IMR-90 (cell line): ENCODE measurements around the gene PLA2G3. TPM values are rescaled to one million over a fixed set of nuclear protein-coding genes. Genes with fewer than 3 reads are reported as not detected.
A peak's percentile ranks its signal among the peaks of the same experiment; 100 is the strongest.

Experiments used
- ATAC-seq: fragments of 200-7000 bp; cut with Tn5 transposase; 2 replicates; pipeline ENCODE4 v1.9.1; 2020; ENCODE audit warnings: low read depth, mild to moderate bottlenecking, moderate library complexity
- BruUV-seq: library from RNA; stranded (reverse); fragments of 400-500 nt; replicated peaks from 2 replicates; lab custom pipeline; 2021; lab: Mats Ljungman, UMichigan
- CTCF ChIA-PET: fragments of 300-600 bp; formaldehyde crosslinking; extraction: SDS; loops from one replicate; lab custom pipeline; 2021; ENCODE audit warnings: antibody characterized with exemption; lab: Yijun Ruan, JAX
- POLR2A ChIA-PET: fragments of 300-600 bp; sonication (Branson Sonifier 250); formaldehyde crosslinking; loops from one replicate; lab custom pipeline; 2022; ENCODE audit warnings: antibody characterized with exemption; ENCODE audit not compliant: unreplicated experiment; lab: Charles Lee
- DNase-seq: peaks from one replicate; pipeline ENCODE4 v3.0.0; 2013
- H2AFZ ChIP-seq: replicated peaks from 2 replicates; pipeline ENCODE3; 2013; ENCODE audit warnings: low read length, mild to moderate bottlenecking; ENCODE audit not compliant: poor library complexity
- H2AK5ac ChIP-seq: 2 replicates; pipeline ENCODE4 v1.6.1; 2013; ENCODE audit warnings: low read depth, low read length, inconsistent platforms
- H2AK9ac ChIP-seq: replicated peaks from 2 replicates; pipeline ENCODE3; 2013; ENCODE audit warnings: mild to moderate bottlenecking, low read depth, low read length, moderate library complexity; ENCODE audit not compliant: poor library complexity
- H2BK120ac ChIP-seq: 2 replicates; pipeline ENCODE4 v1.6.1; 2013; ENCODE audit warnings: low read depth, low read length, inconsistent platforms
- H2BK15ac ChIP-seq: 3 replicates; pipeline ENCODE4 v1.6.1; 2013; ENCODE audit warnings: low read depth, low read length, inconsistent platforms
- H2BK20ac ChIP-seq: 2 replicates; pipeline ENCODE4 v1.6.1; 2013; ENCODE audit warnings: low read depth, mild to moderate bottlenecking, inconsistent platforms, low read length, moderate library complexity
- H2BK5ac ChIP-seq: 2 replicates; pipeline ENCODE4 v1.6.1; 2013; ENCODE audit warnings: mild to moderate bottlenecking, low read depth, low read length, inconsistent platforms; ENCODE audit not compliant: poor library complexity, severe bottlenecking
- H3K14ac ChIP-seq: replicated peaks from 2 replicates; pipeline ENCODE4 v1.6.1; 2013; ENCODE audit warnings: low read depth, low read length, inconsistent platforms
- H3K18ac ChIP-seq: 2 replicates; pipeline ENCODE4 v1.6.1; 2013; ENCODE audit warnings: low read depth, low read length, control low read depth
- H3K23ac ChIP-seq: 2 replicates; pipeline ENCODE4 v1.6.1; 2013; ENCODE audit warnings: low read depth, low read length, inconsistent platforms
- H3K27ac ChIP-seq: 2 replicates; pipeline ENCODE4 v1.5.1; 2013; ENCODE audit warnings: mild to moderate bottlenecking, control low read depth, low read length; ENCODE audit not compliant: insufficient read depth
- H3K27me3 ChIP-seq: 2 replicates; pipeline ENCODE4 v1.6.1; 2013; ENCODE audit warnings: low read length; ENCODE audit not compliant: control insufficient read depth, insufficient read depth
- H3K36me3 ChIP-seq: 2 replicates; pipeline ENCODE4 v1.6.1; 2013; ENCODE audit warnings: low read length, mixed read lengths; ENCODE audit not compliant: control insufficient read depth, insufficient read depth
- H3K4ac ChIP-seq: 2 replicates; pipeline ENCODE4 v1.6.1; 2013; ENCODE audit warnings: low read depth, low read length, inconsistent platforms
- H3K4me1 ChIP-seq: 2 replicates; pipeline ENCODE4 v1.6.1; 2013; ENCODE audit warnings: low read length, mixed read lengths; ENCODE audit not compliant: control insufficient read depth, insufficient read depth
- H3K4me2 ChIP-seq: 2 replicates; pipeline ENCODE4 v1.6.1; 2013; ENCODE audit warnings: low read depth, mild to moderate bottlenecking, control low read depth, low read length, moderate library complexity
- H3K4me3 ChIP-seq: 2 replicates; pipeline ENCODE4 v1.5.1; 2013; ENCODE audit warnings: low read depth, mild to moderate bottlenecking, control low read depth, low read length, moderate library complexity; ENCODE audit not compliant: insufficient read depth
- H3K56ac ChIP-seq: 2 replicates; pipeline ENCODE4 v1.6.1; 2013; ENCODE audit warnings: low read length, inconsistent platforms; ENCODE audit not compliant: insufficient read depth; ENCODE audit errors: extremely low read depth
- H3K79me1 ChIP-seq, 2 experiments: 2 replicates each; pipeline ENCODE4 v1.6.1; 2013; ENCODE audit warnings: low read length in 2 of 2, inconsistent platforms in 1 of 2, low read depth in 1 of 2
- H3K9ac ChIP-seq: 2 replicates; pipeline ENCODE4 v1.6.1; 2013; ENCODE audit warnings: low read depth, low read length, control low read depth
- H3K9me1 ChIP-seq: 2 replicates; pipeline ENCODE4 v1.6.1; 2013; ENCODE audit warnings: low read length, inconsistent platforms; ENCODE audit not compliant: insufficient read depth
- H3K9me3 ChIP-seq: 2 replicates; pipeline ENCODE4 v1.6.1; 2013; ENCODE audit warnings: low read length; ENCODE audit not compliant: control insufficient read depth, insufficient read depth
- H4K20me1 ChIP-seq: 2 replicates; pipeline ENCODE4 v1.6.1; 2013; ENCODE audit warnings: low read length, inconsistent platforms; ENCODE audit not compliant: insufficient read depth
- H4K5ac ChIP-seq: 2 replicates; pipeline ENCODE4 v1.6.1; 2013; ENCODE audit warnings: mild to moderate bottlenecking, low read depth, low read length, control low read depth
- H4K8ac ChIP-seq, 2 experiments: 2 replicates each; pipeline ENCODE4 v1.6.1; 2013; ENCODE audit warnings: low read depth in 2 of 2, low read length in 2 of 2, control low read depth in 1 of 2, inconsistent platforms in 1 of 2
- H4K91ac ChIP-seq: 2 replicates; pipeline ENCODE4 v1.6.1; 2013; ENCODE audit warnings: low read depth, low read length, inconsistent platforms; ENCODE audit not compliant: insufficient read depth
- BHLHE40 ChIP-seq: fragments of 150-350 bp; IDR thresholded peaks from 2 replicates; pipeline ENCODE4 v1.6.1; 2016; ENCODE audit warnings: mild to moderate bottlenecking, low read depth, low read length
- CEBPB ChIP-seq: IDR thresholded peaks from 2 replicates; pipeline ENCODE4 v1.6.1; 2012; ENCODE audit warnings: low read depth, low read length, improper control_type of control experiment
- CHD1 ChIP-seq: IDR thresholded peaks from 2 replicates; pipeline ENCODE4 v1.6.1; 2012; ENCODE audit warnings: low read depth, low read length, improper control_type of control experiment
- FOS ChIP-seq: fragments of 150-350 bp; IDR thresholded peaks from 2 replicates; pipeline ENCODE4 v1.6.1; 2016; ENCODE audit warnings: low read depth, low read length
- MAFK ChIP-seq: IDR thresholded peaks from 2 replicates; pipeline ENCODE4 v1.6.1; 2012; ENCODE audit warnings: low read depth, low read length, improper control_type of control experiment
- MXI1 ChIP-seq: IDR thresholded peaks from 2 replicates; pipeline ENCODE4 v1.6.1; 2012; ENCODE audit warnings: low read depth, mild to moderate bottlenecking, low read length, moderate library complexity, borderline replicate concordance
- NFE2L2 ChIP-seq: fragments of 150-350 bp; IDR thresholded peaks from 2 replicates; pipeline ENCODE4 v1.6.1; 2016; ENCODE audit warnings: low read depth, mild to moderate bottlenecking, low read length
- POLR2A ChIP-seq: IDR thresholded peaks from 2 replicates; pipeline ENCODE4 v1.6.1; 2012; ENCODE audit warnings: mild to moderate bottlenecking, low read depth, low read length
- RAD21 ChIP-seq: IDR thresholded peaks from 2 replicates; pipeline ENCODE4 v1.6.1; 2012; ENCODE audit warnings: low read length, improper control_type of control experiment
- RFX5 ChIP-seq: IDR thresholded peaks from 2 replicates; pipeline ENCODE4 v1.8.0; 2012; ENCODE audit warnings: low read depth, mild to moderate bottlenecking, low read length, moderate library complexity
- SMC3 ChIP-seq: fragments of 150-350 bp; IDR thresholded peaks from 2 replicates; pipeline ENCODE4 v1.6.1; 2016; ENCODE audit warnings: low read depth, mild to moderate bottlenecking, antibody characterized with exemption, low read length, moderate library complexity
- WGBS, 2 experiments: methylation state at CpG; one replicate each; pipeline versions ENCODE4 v1.1.5 to v1.1.7; 2013; ENCODE audit warnings: missing lambda C conversion rate in 2 of 2; ENCODE audit not compliant: insufficient read length in 1 of 2; ENCODE audit errors: extremely low coverage in 2 of 2; 5-methylcytosine and 5-hydroxymethylcytosine counted together
- dilution Hi-C: fragments of 300-500 bp; cut with HindIII; formaldehyde crosslinking; loops from one replicate; pipeline ENCODE4 v1.14.3; 2018; ENCODE audit warnings: low sequenced_read_pairs; ENCODE audit not compliant: unreplicated experiment
- in situ Hi-C: fragments of 300-500 bp; cut with MboI; formaldehyde crosslinking; loops from 3 replicates; pipeline ENCODE4 v1.14.3; 2019; ENCODE audit warnings: low sequenced_read_pairs, inconsistent platforms, mixed read lengths
- intact Hi-C: fragments of 100-400 bp; cut with micrococcal nuclease; formaldehyde crosslinking; loops from 2 replicates; pipeline ENCODE4 v1.10.0; 2022
- polyA plus RNA-seq, 3 experiments: library from polyadenylated mRNA; depleted of rRNA; stranded (reverse); fragments of >200 nt; gene quantifications; 2 replicates each; pipeline ENCODE4 v1.2.3, GENCODE V29; 2012; ENCODE audit warnings: low replicate concordance in 1 of 3
- total RNA-seq: library from RNA; depleted of rRNA; stranded (reverse); fragments of >200 nt; gene quantifications from 2 replicates; pipeline ENCODE4 v1.2.3, GENCODE V29; 2012
- TF ChIP-seq, protein P1 (sequence below): conservative IDR thresholded peaks from 2 replicates; pipeline ENCODE4 v1.5.1; 2012; ENCODE audit warnings: mild to moderate bottlenecking, low read depth, low read length, improper control_type of control experiment
- TF ChIP-seq, protein P2 (sequence below): fragments of 150-350 bp; IDR thresholded peaks from 2 replicates; pipeline ENCODE4 v1.6.1; 2017; ENCODE audit warnings: mild to moderate bottlenecking, antibody characterized with exemption, low read length, low read depth

The PLA2G3 gene
- total and polyA plus RNA-seq, 2 of the 4 experiments (the other 2 are of a cell fraction), result under 0.01 to 0.12 TPM

DNA sequence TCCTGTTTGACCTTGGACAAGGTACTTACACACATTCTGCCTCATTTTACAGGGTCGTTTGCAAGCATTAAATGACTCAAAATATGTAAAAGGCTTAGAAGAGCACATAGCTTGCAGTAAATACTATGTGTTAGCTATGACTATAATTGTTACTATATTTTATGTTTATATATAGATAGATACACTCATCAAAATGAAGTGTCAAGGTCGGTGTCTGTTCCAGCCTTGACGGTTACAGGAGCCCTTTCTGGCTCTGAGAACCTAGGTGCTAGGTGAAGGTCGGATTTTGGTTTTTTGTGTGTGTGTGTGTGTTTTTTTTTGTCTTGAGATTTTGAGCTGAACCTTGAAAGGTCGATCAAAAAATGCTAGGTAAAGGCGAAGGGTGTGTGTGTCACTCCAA is 47.3 kb upstream of the PLA2G3 start:
- ChIA-PET POLR2A (interaction anchor here (0.7 kb wide), 1 partner anchor 80 kb away, joined by 4 read pairs; the partner anchor contains the start of gene SELENOM), CTCF (interaction anchor here (1.3 kb wide), 1 partner anchor 10 kb away, joined by 4 read pairs; no protein-coding TSS in a partner anchor)

More for the DNA sequence above, 47.3 kb upstream of the PLA2G3 start:
- H2AK5ac ChIP-seq, result no peak overlapping the region; the same call in 1 of the 2 replicates
- no peak overlapping the region for H3K56ac ChIP-seq
- no peak overlapping the region for H4K5ac ChIP-seq
- no peak overlapping the region for H3K4me2 ChIP-seq
- no peak overlapping the region for H3K14ac ChIP-seq
- in situ Hi-C loops (no loop called here), dilution Hi-C loops (no loop called here), intact Hi-C loops (no loop called here)
- no peaks in the 10 kb centered on the region for H3K27me3 ChIP-seq
- no peak overlapping the region for H2BK20ac ChIP-seq
- H3K9ac ChIP-seq, result no peak overlapping the region
- no peak overlapping the region for H3K18ac ChIP-seq
- ATAC-seq, result no peak
- no peak overlapping the region for H3K4me3 ChIP-seq
- 100% methylated on average over 1 of the region's 6 CpGs; no CpG with 5 or more reads in 1 of the 2 experiments for WGBS, 2 experiments
- H3K4me1 ChIP-seq, result peaks cover 5% of the 10 kb centered on the region
- peaks cover 18% of the 10 kb centered on the region for H3K9me1 ChIP-seq
- H2BK120ac ChIP-seq, result no peak overlapping the region
- no peak overlapping the region for H3K23ac ChIP-seq
- TF ChIP-seq SMC3, result no peak
- no peak for TF ChIP-seq MAFK
- no peak for TF ChIP-seq CHD1
- TF ChIP-seq, protein P1, sequence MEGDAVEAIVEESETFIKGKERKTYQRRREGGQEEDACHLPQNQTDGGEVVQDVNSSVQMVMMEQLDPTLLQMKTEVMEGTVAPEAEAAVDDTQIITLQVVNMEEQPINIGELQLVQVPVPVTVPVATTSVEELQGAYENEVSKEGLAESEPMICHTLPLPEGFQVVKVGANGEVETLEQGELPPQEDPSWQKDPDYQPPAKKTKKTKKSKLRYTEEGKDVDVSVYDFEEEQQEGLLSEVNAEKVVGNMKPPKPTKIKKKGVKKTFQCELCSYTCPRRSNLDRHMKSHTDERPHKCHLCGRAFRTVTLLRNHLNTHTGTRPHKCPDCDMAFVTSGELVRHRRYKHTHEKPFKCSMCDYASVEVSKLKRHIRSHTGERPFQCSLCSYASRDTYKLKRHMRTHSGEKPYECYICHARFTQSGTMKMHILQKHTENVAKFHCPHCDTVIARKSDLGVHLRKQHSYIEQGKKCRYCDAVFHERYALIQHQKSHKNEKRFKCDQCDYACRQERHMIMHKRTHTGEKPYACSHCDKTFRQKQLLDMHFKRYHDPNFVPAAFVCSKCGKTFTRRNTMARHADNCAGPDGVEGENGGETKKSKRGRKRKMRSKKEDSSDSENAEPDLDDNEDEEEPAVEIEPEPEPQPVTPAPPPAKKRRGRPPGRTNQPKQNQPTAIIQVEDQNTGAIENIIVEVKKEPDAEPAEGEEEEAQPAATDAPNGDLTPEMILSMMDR, result no peak
- TF ChIP-seq NFE2L2, result no peak
- TF ChIP-seq FOS, result no peak
- TF ChIP-seq RAD21, result no peak
- no peak for TF ChIP-seq MXI1
- TF ChIP-seq CEBPB, result no peak
- TF ChIP-seq POLR2A, result no peak
- no peak for TF ChIP-seq BHLHE40
- TF ChIP-seq RFX5, result no peak
- TF ChIP-seq, protein P2, sequence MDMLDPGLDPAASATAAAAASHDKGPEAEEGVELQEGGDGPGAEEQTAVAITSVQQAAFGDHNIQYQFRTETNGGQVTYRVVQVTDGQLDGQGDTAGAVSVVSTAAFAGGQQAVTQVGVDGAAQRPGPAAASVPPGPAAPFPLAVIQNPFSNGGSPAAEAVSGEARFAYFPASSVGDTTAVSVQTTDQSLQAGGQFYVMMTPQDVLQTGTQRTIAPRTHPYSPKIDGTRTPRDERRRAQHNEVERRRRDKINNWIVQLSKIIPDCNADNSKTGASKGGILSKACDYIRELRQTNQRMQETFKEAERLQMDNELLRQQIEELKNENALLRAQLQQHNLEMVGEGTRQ, result no peak
- H3K9me3 ChIP-seq, result no peaks in the 10 kb centered on the region
- H3K27ac ChIP-seq, result no peak overlapping the region
- peak overlapping the region; percentile 17 for H2AK9ac ChIP-seq
- no peak for DNase-seq
- no peak overlapping the region for H4K8ac ChIP-seq
- BruUV-seq, result no TSS peak
- peaks cover 21 to 63% of the 10 kb centered on the region in 2 experiments for H3K79me1 ChIP-seq
- H3K36me3 ChIP-seq, result peaks cover 30% of the 10 kb centered on the region
- peaks cover 27% of the 10 kb centered on the region; the same call in 1 of the 2 replicates for H4K20me1 ChIP-seq
- H2AFZ ChIP-seq, result no peak overlapping the region
- H3K4ac ChIP-seq, result no peak overlapping the region
- no peak overlapping the region for H2BK15ac ChIP-seq
- no peak overlapping the region for H2BK5ac ChIP-seq
- H4K91ac ChIP-seq, result no peak overlapping the region
